ENCODE data around the gene GUK1.

GRCh38 chr1:228139406-228139930 lies 611 bp upstream of the GUK1 start:
- TF ChIP-seq USF2 (IDR thresholded peaks at IDR 0.05; ENCODE audit: low read depth, low read length) (no peak), CEBPB (IDR thresholded peaks at IDR 0.05; ENCODE audit: low read depth, low read length) (no peak), CTCF (conservative IDR thresholded peaks at IDR 0.05; ENCODE audit: low read depth, low read length) (no peak), CHD1 (IDR thresholded peaks at IDR 0.05; ENCODE audit: low read depth, low read length) (no peak), RFX5 (IDR thresholded peaks at IDR 0.05; ENCODE audit: low read depth, low read length) (no peak), POLR2A (IDR thresholded peaks at IDR 0.05; ENCODE audit: low read depth, low read length) (no peak), SMC3 (IDR thresholded peaks at IDR 0.05; ENCODE audit: low read depth, low read length) (no peak), RAD21 (IDR thresholded peaks at IDR 0.05; ENCODE audit: low read length) (no peak), BHLHE40 (IDR thresholded peaks at IDR 0.05; ENCODE audit: low read depth, low read length) (no peak), RCOR1 (IDR thresholded peaks at IDR 0.05; ENCODE audit: insufficient replicate concordance, low read length) (no peak)
